NB4 (cell line): ENCODE data around the gene HYAL1.

Source experiments
- CTCF ChIP-seq: IDR thresholded peaks from one replicate; pipeline ENCODE4 v1.5.1; 2012; ENCODE audit warnings: low read depth, low read length
- MAX ChIP-seq: IDR thresholded peaks from 2 replicates; pipeline ENCODE4 v1.6.1; 2011; ENCODE audit warnings: low read depth, low read length
- MYC ChIP-seq: IDR thresholded peaks from 2 replicates; pipeline ENCODE4 v1.6.1; 2011; ENCODE audit warnings: low read depth, low read length
- POLR2A ChIP-seq: IDR thresholded peaks from 2 replicates; pipeline ENCODE4 v1.6.1; 2011; ENCODE audit warnings: mild to moderate bottlenecking; ENCODE audit not compliant: insufficient read length; ENCODE audit errors: extremely low read depth

GRCh38 chr3:50325113-50325480, 21.7 kb upstream of the HYAL1 start:
- TF ChIP-seq MYC (no peak), CTCF (no peak), POLR2A (no peak), MAX (no peak)
